HEK293T (cell line): Measurements from ENCODE around the gene PELI2.

Source experiments
- ARNT ChIP-seq: fragments of 450-650 bp; IDR thresholded peaks from 2 replicates; pipeline ENCODE4 v1.6.1; 2017; ENCODE audit warnings: mild to moderate bottlenecking
- BHLHE40 ChIP-seq: fragments of 450-650 bp; IDR thresholded peaks from 2 replicates; pipeline ENCODE4 v1.6.1; 2016; ENCODE audit warnings: mild to moderate bottlenecking, moderate library complexity, borderline replicate concordance
- ELF4 ChIP-seq: fragments of 450-650 bp; IDR thresholded peaks from 2 replicates; pipeline ENCODE4 v1.6.1; 2017; ENCODE audit warnings: antibody characterized with exemption
- FOXA1 ChIP-seq: fragments of 450-650 bp; IDR thresholded peaks from 2 replicates; pipeline ENCODE4 v1.6.1; 2016; ENCODE audit warnings: mild to moderate bottlenecking
- FOXM1 ChIP-seq: fragments of 450-650 bp; IDR thresholded peaks from 2 replicates; pipeline ENCODE4 v1.6.1; 2017; ENCODE audit warnings: mild to moderate bottlenecking, borderline replicate concordance
- SP1 ChIP-seq: fragments of 450-650 bp; IDR thresholded peaks from 2 replicates; pipeline ENCODE4 v1.6.1; 2017
- TARDBP ChIP-seq: fragments of 450-650 bp; IDR thresholded peaks from 2 replicates; pipeline ENCODE4 v1.6.1; 2016

DNA sequence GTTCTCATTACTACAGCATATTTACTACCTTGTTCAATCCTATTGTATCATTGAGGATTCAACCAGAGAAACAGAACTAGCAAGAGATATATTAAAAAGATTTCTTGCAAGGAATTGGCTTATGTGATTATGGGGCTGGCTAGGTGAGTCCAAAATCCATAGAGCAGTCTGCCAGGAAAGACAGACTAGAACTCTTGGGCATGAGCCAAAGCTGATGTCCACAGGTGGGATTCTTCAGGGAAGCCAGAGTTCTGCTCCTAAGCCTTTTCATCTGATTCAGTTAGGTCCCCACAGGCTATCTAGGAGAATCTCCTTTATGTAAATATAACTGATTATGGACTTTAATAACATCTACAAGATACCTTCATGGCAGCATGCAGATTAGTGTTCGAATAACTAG is 26.0 kb downstream of the PELI2 start:
- TF ChIP-seq SP1 (no peak), FOXA1 (no peak), FOXM1 (no peak), TARDBP (no peak), BHLHE40 (no peak), ELF4 (no peak), ARNT (no peak)
